Activated naive CD8-positive, alpha-beta T cell treated with anti-CD3 and anti-CD28 coated beads, Interleukin-2, amount 50 U/mL, for 16 hours (primary cell): ENCODE data around the gene ATRX.
A peak's percentile ranks its signal among the peaks of the same experiment; 100 is the strongest.
"Not testable (repeated sequence)": the region's sequence is repeated elsewhere in the genome, so short reads cannot be mapped to it uniquely, and the experiment has no call there.

Experiments used
- DNase-seq: peaks from one replicate; pipeline ENCODE4 v3.0.0-alpha.2; 2020; ENCODE audit warnings: low read depth, low spot score

ATRX gene, protein sequence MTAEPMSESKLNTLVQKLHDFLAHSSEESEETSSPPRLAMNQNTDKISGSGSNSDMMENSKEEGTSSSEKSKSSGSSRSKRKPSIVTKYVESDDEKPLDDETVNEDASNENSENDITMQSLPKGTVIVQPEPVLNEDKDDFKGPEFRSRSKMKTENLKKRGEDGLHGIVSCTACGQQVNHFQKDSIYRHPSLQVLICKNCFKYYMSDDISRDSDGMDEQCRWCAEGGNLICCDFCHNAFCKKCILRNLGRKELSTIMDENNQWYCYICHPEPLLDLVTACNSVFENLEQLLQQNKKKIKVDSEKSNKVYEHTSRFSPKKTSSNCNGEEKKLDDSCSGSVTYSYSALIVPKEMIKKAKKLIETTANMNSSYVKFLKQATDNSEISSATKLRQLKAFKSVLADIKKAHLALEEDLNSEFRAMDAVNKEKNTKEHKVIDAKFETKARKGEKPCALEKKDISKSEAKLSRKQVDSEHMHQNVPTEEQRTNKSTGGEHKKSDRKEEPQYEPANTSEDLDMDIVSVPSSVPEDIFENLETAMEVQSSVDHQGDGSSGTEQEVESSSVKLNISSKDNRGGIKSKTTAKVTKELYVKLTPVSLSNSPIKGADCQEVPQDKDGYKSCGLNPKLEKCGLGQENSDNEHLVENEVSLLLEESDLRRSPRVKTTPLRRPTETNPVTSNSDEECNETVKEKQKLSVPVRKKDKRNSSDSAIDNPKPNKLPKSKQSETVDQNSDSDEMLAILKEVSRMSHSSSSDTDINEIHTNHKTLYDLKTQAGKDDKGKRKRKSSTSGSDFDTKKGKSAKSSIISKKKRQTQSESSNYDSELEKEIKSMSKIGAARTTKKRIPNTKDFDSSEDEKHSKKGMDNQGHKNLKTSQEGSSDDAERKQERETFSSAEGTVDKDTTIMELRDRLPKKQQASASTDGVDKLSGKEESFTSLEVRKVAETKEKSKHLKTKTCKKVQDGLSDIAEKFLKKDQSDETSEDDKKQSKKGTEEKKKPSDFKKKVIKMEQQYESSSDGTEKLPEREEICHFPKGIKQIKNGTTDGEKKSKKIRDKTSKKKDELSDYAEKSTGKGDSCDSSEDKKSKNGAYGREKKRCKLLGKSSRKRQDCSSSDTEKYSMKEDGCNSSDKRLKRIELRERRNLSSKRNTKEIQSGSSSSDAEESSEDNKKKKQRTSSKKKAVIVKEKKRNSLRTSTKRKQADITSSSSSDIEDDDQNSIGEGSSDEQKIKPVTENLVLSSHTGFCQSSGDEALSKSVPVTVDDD (N-terminal part only)

GRCh38 chrX:77785486-77786364 is at the start of gene ATRX:
ATRX (minus strand) TSS chrX:77786216; CDS start chrX:77786001, 215 bp downstream.
- DNase-seq: peak; percentile 35

GRCh38 chrX:77831544-77831943 is 45.5 kb upstream of the ATRX start:
- DNase-seq: not testable (repeated sequence)

- not testable (repeated sequence) for DNase-seq
These were observed 36.0 kb upstream of the ATRX start for GRCh38 chrX:77821989-77822388.

DNA sequence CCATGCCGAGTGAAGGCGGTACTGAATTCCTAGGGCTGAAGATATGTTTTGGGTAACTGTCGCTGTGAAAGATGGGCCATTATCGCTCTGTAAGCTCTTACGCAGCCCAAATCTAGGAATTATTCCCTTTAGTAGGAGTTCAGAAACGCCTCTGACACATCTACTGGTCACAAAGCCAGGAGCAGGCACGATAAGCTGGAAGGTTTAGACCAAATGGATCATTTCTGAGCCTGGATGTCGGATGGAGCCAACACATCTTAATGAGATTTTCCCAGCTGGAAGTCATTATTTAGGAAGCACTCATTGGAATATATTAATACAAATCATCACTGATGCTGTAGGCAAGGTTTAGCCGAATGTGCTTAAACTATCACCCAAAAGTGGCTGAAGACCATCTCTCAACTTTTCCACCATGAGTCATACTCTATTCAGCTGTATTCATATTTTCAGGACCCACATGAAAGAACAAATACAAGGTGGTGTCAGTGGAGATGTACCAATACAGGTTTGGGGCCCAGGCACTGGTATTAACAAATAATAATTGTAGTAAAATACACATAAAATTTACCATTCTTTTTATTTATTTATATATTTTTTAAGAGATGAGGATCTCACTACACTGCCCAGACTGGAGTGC is 34.2 kb upstream of the ATRX start:
- DNase-seq: no peak

GRCh38 chrX:77814210-77814609 is 28.2 kb upstream of the ATRX start:
- DNase-seq: no peak

GRCh38 chrX:77802201-77802600 is 16.2 kb upstream of the ATRX start:
- no peak for DNase-seq

GRCh38 chrX:77795124-77795523 is 9.1 kb upstream of the ATRX start:
- DNase-seq: no peak

GRCh38 chrX:77793946-77794345 is 7.9 kb upstream of the ATRX start:
- DNase-seq: no peak

DNA sequence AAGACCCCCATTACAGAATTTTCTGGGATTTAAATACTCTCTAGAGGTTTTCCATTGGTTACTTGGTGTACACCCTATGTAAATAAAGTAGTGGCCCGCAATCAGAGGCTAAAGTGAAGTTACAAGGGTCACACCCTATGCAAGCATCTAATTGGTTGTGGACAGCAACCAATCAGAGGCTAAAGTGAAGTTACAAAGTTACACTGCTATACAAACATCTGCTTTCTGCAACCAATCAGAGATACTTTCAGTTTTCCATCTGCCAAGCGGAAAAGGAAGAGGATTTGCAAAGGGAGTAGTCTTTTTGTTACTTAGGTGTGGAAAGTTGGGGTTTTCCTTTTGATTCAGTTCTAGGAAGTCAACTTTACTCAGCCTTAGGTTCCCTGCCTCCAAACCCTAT is 2.0 kb upstream of the ATRX start:
- no peak for DNase-seq

GRCh38 chrX:77786365-77786680 is 307 bp upstream of the ATRX start:
- DNase-seq: no peak

DNA sequence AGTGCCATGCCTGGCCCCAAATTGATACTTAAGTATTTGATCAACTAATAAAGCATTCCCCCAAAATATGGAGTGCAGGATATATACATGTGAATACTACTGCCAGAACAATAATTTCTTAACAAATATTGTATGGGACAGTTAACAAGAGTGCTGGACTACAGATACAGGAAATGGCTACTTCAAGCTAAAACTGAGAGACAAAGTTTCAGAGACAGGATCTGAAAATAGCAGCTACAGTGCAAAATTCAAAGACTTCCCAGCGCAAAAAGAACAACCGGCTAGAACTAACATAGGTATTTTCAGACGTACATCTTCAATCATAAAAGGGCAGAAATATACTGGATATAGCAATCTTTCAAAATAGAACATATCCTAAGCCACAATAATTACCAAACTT is 6.3 kb downstream of the ATRX start:
- no peak for DNase-seq

DNA sequence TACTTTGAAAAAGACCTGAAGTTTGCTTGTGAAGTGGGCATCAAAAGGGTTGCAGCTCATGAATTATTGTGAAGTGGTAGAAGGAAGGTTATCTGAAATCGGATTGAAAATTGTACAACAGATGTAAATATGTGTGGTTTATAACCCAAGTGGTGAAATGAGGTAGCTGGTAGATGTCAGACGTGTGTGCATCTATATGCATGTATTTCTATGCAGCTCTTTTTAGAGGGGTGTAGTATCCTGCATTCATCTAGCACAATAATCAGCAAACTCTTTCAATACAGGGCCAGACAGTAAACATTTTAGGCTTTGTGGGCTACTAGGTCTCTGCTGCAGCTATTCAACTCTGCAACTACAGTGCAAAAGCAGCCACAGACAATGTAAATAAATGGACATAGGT is 9.4 kb downstream of the ATRX start:
- DNase-seq: no peak

DNA sequence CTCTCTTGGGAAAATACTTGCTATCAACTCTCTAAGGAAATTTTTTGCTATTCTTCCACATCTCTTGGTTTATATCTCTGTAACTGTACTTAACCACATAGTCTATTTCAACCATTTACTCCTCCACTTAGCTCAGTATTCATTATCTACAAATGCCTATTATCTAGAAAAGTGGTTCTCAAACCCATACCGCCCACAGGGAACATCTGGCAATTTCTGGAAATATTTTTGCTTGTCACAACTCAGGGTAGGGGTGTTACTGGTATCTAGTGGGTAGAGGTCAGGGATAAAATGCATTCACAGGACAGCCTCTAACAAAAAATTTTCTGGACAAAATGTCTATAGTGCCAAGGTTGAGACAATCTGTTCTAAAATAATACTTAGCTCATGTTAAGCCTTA is 14.4 kb downstream of the ATRX start:
- no peak for DNase-seq

GRCh38 chrX:77768787-77769186 is 17.2 kb downstream of the ATRX start:
- no peak for DNase-seq

DNA sequence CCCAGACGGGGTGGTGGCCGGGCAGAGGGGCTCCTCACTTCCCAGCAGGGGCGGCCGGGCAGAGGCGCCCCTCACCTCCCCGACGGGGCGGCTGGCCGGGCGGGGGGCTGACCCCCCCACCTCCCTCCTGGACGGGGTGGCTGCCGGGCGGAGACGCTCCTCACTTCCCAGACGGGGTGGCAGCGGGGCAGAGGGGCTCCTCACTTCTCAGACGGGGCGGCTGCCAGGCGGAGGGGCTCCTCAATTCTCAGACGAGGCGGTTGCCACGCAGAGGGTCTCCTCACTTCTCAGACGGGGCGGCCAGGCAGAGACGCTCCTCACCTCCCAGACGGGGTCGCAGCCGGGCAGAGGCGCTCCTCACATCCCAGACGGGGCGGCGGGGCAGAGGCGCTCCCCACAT is 19.8 kb downstream of the ATRX start:
- not testable (repeated sequence) for DNase-seq

- DNase-seq: no peak
These were observed 30.5 kb downstream of the ATRX start for GRCh38 chrX:77755561-77755960.

DNA sequence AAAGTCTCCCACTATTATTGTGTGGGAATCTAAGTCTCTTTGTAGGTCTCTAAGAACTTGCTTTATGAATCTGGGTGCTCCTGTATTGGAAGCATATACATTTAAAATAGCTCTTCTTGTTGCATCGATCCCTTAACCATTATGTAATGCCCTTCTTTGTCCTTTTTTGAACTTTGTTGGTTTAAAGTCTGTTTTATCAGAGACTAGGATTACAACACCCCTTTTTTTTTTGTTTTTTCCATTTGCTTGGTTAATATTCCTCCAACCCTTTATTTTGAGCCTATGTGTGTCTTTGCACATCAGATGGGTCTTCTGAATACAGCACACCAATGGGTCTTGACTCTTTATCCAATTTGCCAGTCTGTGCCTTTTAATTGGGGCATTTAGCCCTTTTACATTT is 32.1 kb downstream of the ATRX start:
- not testable (repeated sequence) for DNase-seq

DNA sequence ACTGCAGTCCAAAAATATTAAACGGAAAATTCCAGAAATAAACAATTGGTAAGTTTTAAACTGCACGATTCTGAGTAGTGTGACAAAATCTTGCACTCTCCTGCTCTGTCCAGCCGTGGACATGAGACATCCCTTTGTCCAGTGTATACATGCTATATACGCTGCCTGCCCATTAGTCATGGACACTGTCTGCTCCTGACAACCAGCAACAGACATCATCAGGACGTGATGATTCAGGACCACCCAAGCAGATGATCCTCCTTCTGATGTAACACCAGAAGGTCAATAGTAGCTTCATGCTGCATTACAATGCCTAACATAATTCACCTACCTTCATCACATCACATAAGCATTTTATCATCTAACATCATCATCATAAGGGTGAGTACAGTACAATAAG is 36.3 kb downstream of the ATRX start:
- no peak for DNase-seq

GRCh38 chrX:77743720-77744119 is 42.3 kb downstream of the ATRX start:
- no peak for DNase-seq

- no peak for DNase-seq
These were observed 43.1 kb downstream of the ATRX start for GRCh38 chrX:77742788-77743476.
